H9 (cell line): ENCODE measurements around the gene ORAI1. TPM values are rescaled to one million over a fixed set of nuclear protein-coding genes. Genes with fewer than 3 reads are reported as not detected.

Experiments
- DNase-seq: peaks from one replicate; pipeline ENCODE4 v3.0.0-alpha.2; 2017
- H2AFZ ChIP-seq: one replicate; pipeline ENCODE4 v1.6.1; 2013; ENCODE audit warnings: mild to moderate bottlenecking, low read length, control low read depth, moderate library complexity
- H2AK5ac ChIP-seq: 2 replicates; pipeline ENCODE4 v1.6.1; 2013; ENCODE audit warnings: low read length, control low read depth, mixed read lengths; ENCODE audit not compliant: insufficient read length
- H2BK120ac ChIP-seq: one replicate; pipeline ENCODE4 v1.6.1; 2013; ENCODE audit warnings: low read depth, mild to moderate bottlenecking, low read length, control low read depth, inconsistent platforms; ENCODE audit not compliant: poor library complexity, severe bottlenecking
- H2BK12ac ChIP-seq: 2 replicates; pipeline ENCODE4 v1.6.1; 2013; ENCODE audit warnings: low read length, control low read depth, mixed read lengths, low read depth; ENCODE audit not compliant: insufficient read length
- H2BK15ac ChIP-seq: 2 replicates; pipeline ENCODE4 v1.6.1; 2013; ENCODE audit warnings: low read depth, low read length, control low read depth
- H2BK20ac ChIP-seq: one replicate; pipeline ENCODE4 v1.6.1; 2013; ENCODE audit warnings: low read depth, mild to moderate bottlenecking, low read length, control low read depth, inconsistent platforms; ENCODE audit not compliant: poor library complexity, severe bottlenecking
- H2BK5ac ChIP-seq: 2 replicates; pipeline ENCODE4 v1.6.1; 2013; ENCODE audit warnings: low read length, control low read depth, mixed read lengths; ENCODE audit not compliant: insufficient read length
- H3K14ac ChIP-seq: 2 replicates; pipeline ENCODE4 v1.6.1; 2013; ENCODE audit warnings: low read length, control low read depth; ENCODE audit not compliant: insufficient read depth
- H3K18ac ChIP-seq: 2 replicates; pipeline ENCODE4 v1.6.1; 2013; ENCODE audit warnings: low read depth, mild to moderate bottlenecking, mixed read lengths, low read length, control low read depth; ENCODE audit not compliant: insufficient read length
- H3K23ac ChIP-seq: 2 replicates; pipeline ENCODE4 v1.6.1; 2013; ENCODE audit warnings: low read length, control low read depth, mixed read lengths, low read depth; ENCODE audit not compliant: insufficient read length
- H3K23me2 ChIP-seq: 2 replicates; pipeline ENCODE4 v1.6.1; 2013; ENCODE audit warnings: low read depth, mild to moderate bottlenecking, mixed read lengths, low read length, control low read depth; ENCODE audit not compliant: insufficient read length, poor library complexity, severe bottlenecking
- H3K27ac ChIP-seq: 2 replicates; pipeline ENCODE4 v1.5.1; 2013; ENCODE audit warnings: low read length, control low read depth, mixed read lengths, low read depth; ENCODE audit not compliant: insufficient read length
- H3K27me3 ChIP-seq: 2 replicates; pipeline ENCODE4 v1.6.1; 2013; ENCODE audit warnings: low read length, control low read depth, inconsistent platforms; ENCODE audit not compliant: insufficient read depth
- H3K4ac ChIP-seq: 2 replicates; pipeline ENCODE4 v1.6.1; 2013; ENCODE audit warnings: low read depth, mild to moderate bottlenecking, control low read depth, inconsistent platforms, low read length, moderate library complexity
- H3K4me1 ChIP-seq: 2 replicates; pipeline ENCODE4 v1.6.1; 2013; ENCODE audit warnings: low read length, control low read depth, inconsistent platforms; ENCODE audit not compliant: insufficient read depth
- H3K4me2 ChIP-seq: 2 replicates; pipeline ENCODE4 v1.6.1; 2013; ENCODE audit warnings: low read length, control low read depth, mixed read lengths; ENCODE audit not compliant: insufficient read length, insufficient read depth
- H3K56ac ChIP-seq: 2 replicates; pipeline ENCODE4 v1.6.1; 2013; ENCODE audit warnings: low read depth, mild to moderate bottlenecking, mixed read lengths, low read length, control low read depth; ENCODE audit not compliant: insufficient read length
- H3K79me1 ChIP-seq: 2 replicates; pipeline ENCODE4 v1.6.1; 2013; ENCODE audit warnings: low read depth, mild to moderate bottlenecking, moderate library complexity, low read length, control low read depth, inconsistent platforms; ENCODE audit not compliant: insufficient read depth, poor library complexity, severe bottlenecking
- H3K79me2 ChIP-seq: 2 replicates; pipeline ENCODE4 v1.6.1; 2013; ENCODE audit warnings: low read length, control low read depth, inconsistent platforms; ENCODE audit not compliant: insufficient read depth
- H3K9ac ChIP-seq: 2 replicates; pipeline ENCODE4 v1.6.1; 2013; ENCODE audit warnings: low read length, control low read depth, mixed read lengths; ENCODE audit not compliant: insufficient read length; ENCODE audit errors: extremely low read depth
- H3K9me3 ChIP-seq: one replicate; pipeline ENCODE4 v1.6.1; 2013; ENCODE audit warnings: low read depth, low read length, inconsistent platforms; ENCODE audit not compliant: control insufficient read depth
- H3T11ph ChIP-seq: one replicate; pipeline ENCODE4 v1.6.1; 2013; ENCODE audit warnings: mild to moderate bottlenecking, low read length, control low read depth, inconsistent platforms
- H4K20me1 ChIP-seq: one replicate; pipeline ENCODE4 v1.6.1; 2013; ENCODE audit not compliant: control insufficient read depth, insufficient read length, insufficient read depth
- H4K5ac ChIP-seq: 2 replicates; pipeline ENCODE4 v1.6.1; 2013; ENCODE audit warnings: low read depth, mild to moderate bottlenecking, mixed read lengths, low read length, control low read depth; ENCODE audit not compliant: insufficient read length
- H4K8ac ChIP-seq: replicated peaks from 2 replicates; pipeline ENCODE4 v1.6.1; 2013; ENCODE audit warnings: low read length, control low read depth, mixed read lengths, low read depth; ENCODE audit not compliant: insufficient read length
- H4K91ac ChIP-seq: 2 replicates; pipeline ENCODE4 v1.6.1; 2013; ENCODE audit warnings: low read depth, mild to moderate bottlenecking, moderate library complexity, mixed read lengths, low read length, control low read depth; ENCODE audit not compliant: insufficient read length
- H3K27ac Mint-ChIP-seq, 3 experiments: 2 replicates in 2 of 3; 3 replicates in 1 of 3; pipeline ENCODE4 v1.8.0; 2020 to 2021; ENCODE audit warnings: mixed read lengths in 3 of 3, mild to moderate bottlenecking in 1 of 3, moderate library complexity in 1 of 3
- H3K27me3 Mint-ChIP-seq: 2 replicates; pipeline ENCODE4 v1.8.0; 2021; ENCODE audit warnings: low read depth, mild to moderate bottlenecking, moderate library complexity, mixed read lengths
- H3K36me3 Mint-ChIP-seq, 3 experiments: 2 replicates in 2 of 3; 3 replicates in 1 of 3; pipeline ENCODE4 v1.8.0; 2020 to 2021; ENCODE audit warnings: low read depth in 3 of 3, mixed read lengths in 3 of 3; ENCODE audit not compliant: insufficient read depth in 1 of 3
- H3K4me1 Mint-ChIP-seq, 2 experiments: 2 replicates each; pipeline ENCODE4 v1.8.0; 2020; ENCODE audit warnings: mixed read lengths in 2 of 2
- H3K4me3 Mint-ChIP-seq, 2 experiments: 2 replicates in 1 of 2; 3 replicates in 1 of 2; pipeline ENCODE4 v1.8.0; 2020 to 2021; ENCODE audit warnings: mild to moderate bottlenecking in 2 of 2, mixed read lengths in 2 of 2, moderate library complexity in 1 of 2
- H3K9me3 Mint-ChIP-seq, 2 experiments: 2 replicates in 1 of 2; 3 replicates in 1 of 2; pipeline ENCODE4 v1.8.0; 2020; ENCODE audit warnings: mild to moderate bottlenecking in 2 of 2, mixed read lengths in 2 of 2, moderate library complexity in 1 of 2
- CTCF ChIP-seq: fragments of 200-600 bp; sonication (generic); conservative IDR thresholded peaks from 3 replicates; pipeline ENCODE4 v1.8.0; 2021; ENCODE audit warnings: antibody characterized with exemption, mild to moderate bottlenecking
- WGBS: extraction: QIAGEN DNeasy Blood & Tissue Kit; methylation state at CpG from one replicate; pipeline ENCODE4 v1.1.7; 2013; ENCODE audit warnings: missing lambda C conversion rate, low lambda C conversion rate, mixed read lengths; ENCODE audit not compliant: insufficient read length; ENCODE audit errors: extremely low coverage; 5-methylcytosine and 5-hydroxymethylcytosine counted together
- total RNA-seq: library from RNA; stranded (reverse); gene quantifications from 2 replicates; pipeline ENCODE4 v1.2.1, GENCODE V29; 2021

ORAI1 gene
- total RNA-seq, 1 experiment from 2014 or later: 24.7 TPM

DNA sequence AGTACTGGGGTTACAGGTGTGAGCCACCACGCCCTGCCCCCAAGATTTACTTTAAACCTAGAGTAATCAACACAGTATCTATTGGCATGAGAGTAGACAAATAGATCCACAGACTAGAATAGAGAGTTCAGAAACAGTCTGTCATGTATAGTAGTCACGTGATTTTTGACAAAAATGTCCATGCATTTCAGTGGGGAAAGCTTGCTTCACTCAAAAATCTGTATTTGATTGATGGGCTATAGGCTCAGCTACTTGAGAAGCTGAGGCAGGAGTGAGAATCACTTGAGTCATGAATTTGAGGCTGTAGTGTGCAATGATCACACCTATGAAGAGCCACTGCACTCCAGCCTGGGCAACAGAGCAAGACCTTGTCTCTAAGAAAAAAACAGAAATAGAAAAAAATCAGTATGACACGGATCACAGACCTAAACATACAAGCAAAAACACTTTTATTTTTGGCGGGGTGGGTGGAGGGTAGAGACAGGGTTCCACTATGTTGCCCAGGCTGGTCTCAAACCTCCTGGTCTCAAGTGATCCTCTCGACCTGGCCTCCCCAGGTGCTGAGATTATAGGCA lies 7.6 kb upstream of the ORAI1 start:
- H3K9me3 Mint-ChIP-seq: no peaks in the 10 kb centered on the region
- Histone ChIP-seq H3K79me1 (no peaks in the 10 kb centered on the region), H4K8ac (no peak overlapping the region), H4K20me1 (no peaks in the 10 kb centered on the region), H3K27me3 (no peaks in the 10 kb centered on the region), H2BK12ac (no peak overlapping the region), H2AFZ (no peak overlapping the region), H3K79me2 (no peaks in the 10 kb centered on the region), H3T11ph (no peak overlapping the region), H4K91ac (no peak overlapping the region), H3K4ac (no peak overlapping the region), H3K9me3 (no peaks in the 10 kb centered on the region), H3K4me1 (peaks cover 5% of the 10 kb centered on the region), H3K18ac (no peak overlapping the region), H3K4me2 (no peak overlapping the region), H2BK15ac (no peak overlapping the region), H2BK5ac (no peak overlapping the region), H2AK5ac (no peak overlapping the region), H3K14ac (no peak overlapping the region), H3K23me2 (no peaks in the 10 kb centered on the region), H3K27ac (no peak overlapping the region), H3K56ac (no peak overlapping the region), H2BK120ac (no peak overlapping the region), H4K5ac (no peak overlapping the region), H3K9ac (no peak overlapping the region), H2BK20ac (no peak overlapping the region), H3K23ac (no peak overlapping the region)
- peaks cover 15 to 26% of the 10 kb centered on the region in 2 experiments for H3K4me1 Mint-ChIP-seq
- peak overlapping the region in 2 of 3 experiments; percentile 55 to 87; a peak in 2 of 7 replicates for H3K27ac Mint-ChIP-seq
- WGBS: no CpG with 5 or more reads among the region's 5 CpGs
- DNase-seq: no peak
- no peaks in the 10 kb centered on the region for H3K27me3 Mint-ChIP-seq
- no peak for TF ChIP-seq CTCF
- no peak overlapping the region for H3K4me3 Mint-ChIP-seq
- H3K36me3 Mint-ChIP-seq: no peaks in the 10 kb centered on the region
